Measurements from ENCODE around the gene LCP1.

GRCh38 chr13:46106839-46107371, 75.1 kb downstream of the LCP1 start:
- TF ChIP-seq, protein P1, sequence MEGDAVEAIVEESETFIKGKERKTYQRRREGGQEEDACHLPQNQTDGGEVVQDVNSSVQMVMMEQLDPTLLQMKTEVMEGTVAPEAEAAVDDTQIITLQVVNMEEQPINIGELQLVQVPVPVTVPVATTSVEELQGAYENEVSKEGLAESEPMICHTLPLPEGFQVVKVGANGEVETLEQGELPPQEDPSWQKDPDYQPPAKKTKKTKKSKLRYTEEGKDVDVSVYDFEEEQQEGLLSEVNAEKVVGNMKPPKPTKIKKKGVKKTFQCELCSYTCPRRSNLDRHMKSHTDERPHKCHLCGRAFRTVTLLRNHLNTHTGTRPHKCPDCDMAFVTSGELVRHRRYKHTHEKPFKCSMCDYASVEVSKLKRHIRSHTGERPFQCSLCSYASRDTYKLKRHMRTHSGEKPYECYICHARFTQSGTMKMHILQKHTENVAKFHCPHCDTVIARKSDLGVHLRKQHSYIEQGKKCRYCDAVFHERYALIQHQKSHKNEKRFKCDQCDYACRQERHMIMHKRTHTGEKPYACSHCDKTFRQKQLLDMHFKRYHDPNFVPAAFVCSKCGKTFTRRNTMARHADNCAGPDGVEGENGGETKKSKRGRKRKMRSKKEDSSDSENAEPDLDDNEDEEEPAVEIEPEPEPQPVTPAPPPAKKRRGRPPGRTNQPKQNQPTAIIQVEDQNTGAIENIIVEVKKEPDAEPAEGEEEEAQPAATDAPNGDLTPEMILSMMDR (IDR thresholded peaks at IDR 0.05): no peak
- no peak for TF ChIP-seq ZFX (IDR thresholded peaks at IDR 0.05; ENCODE audit: borderline replicate concordance)

All from 22Rv1 (cell line).